ENCODE measurements around the gene SCEL. TPM values are rescaled to one million over a fixed set of nuclear protein-coding genes. Genes with fewer than 3 reads are reported as not detected.
A peak's percentile ranks its signal among the peaks of the same experiment; 100 is the strongest.

SCEL gene
- total RNA-seq, 2 donors from 2014 or later = not detected

DNA sequence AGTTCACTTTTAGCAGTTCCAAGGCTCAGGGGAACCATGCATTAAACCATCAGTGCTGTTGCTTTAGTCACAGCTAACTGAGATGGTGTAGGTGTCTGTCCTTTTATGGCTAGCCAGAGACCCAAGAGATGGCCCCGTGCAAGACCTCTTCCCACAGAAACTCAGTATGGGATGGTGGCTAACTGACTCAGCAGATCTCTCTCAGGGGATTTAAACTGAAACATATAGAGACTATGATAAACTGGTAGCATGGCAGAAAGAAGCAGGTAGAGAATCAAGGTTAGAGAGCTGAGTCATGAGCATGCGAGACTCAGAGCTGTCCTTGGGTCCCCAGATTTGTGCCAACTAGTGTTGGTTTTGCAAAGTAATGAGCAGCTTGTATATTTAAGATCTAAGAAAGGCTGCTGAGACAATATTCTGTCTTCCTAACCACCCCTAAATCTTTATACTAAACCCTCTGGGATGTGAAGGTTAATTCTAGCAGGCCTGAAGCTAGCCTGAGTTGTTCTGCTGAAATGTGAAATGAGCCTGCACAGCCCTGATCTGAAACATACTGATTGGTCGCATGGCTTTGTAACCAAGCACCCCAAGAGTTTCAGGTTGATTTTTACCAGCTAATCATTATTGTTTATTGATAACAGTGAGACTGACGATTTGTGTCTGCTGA is 6.5 kb upstream of the SCEL start:
- peaks cover 2% of the 10 kb centered on the region for H3K27me3 Mint-ChIP-seq (ENCODE audit: low read depth)
- no peak overlapping the region for H3K4me3 Mint-ChIP-seq
- H3K9me3 Mint-ChIP-seq = no peaks in the 10 kb centered on the region
- ATAC-seq (replicated peaks in 1 of 2) (peak; percentile 79 to 86), DNase-seq (peak in 1 of 2 donors; percentile 11)
- no peak overlapping the region for H3K27ac Mint-ChIP-seq
- H3K4me1 Mint-ChIP-seq (ENCODE audit: low read depth) = peaks cover 18% of the 10 kb centered on the region
- H3K36me3 Mint-ChIP-seq (ENCODE audit: insufficient read depth in 2 of 2) = no peaks in the 10 kb centered on the region

DNA sequence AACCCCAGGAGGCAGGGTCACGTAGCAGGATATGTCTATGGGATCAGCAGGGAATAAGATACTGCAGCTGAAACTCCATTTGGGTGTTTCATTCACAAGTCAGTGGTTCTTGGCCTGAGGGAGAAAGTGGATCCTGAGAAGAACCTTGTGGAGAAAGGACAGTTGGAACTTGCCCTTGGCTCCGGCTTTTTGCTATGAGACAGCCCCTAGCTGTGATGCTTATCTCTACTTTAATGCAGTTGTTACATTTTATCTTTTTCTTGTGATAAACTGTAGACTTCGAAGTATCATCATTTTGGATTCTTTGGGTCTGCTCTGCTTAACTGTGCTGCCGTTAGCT is 6.0 kb upstream of the SCEL start:
- H3K4me1 Mint-ChIP-seq (ENCODE audit: low read depth) = peaks cover 13% of the 10 kb centered on the region
- no peak overlapping the region for H3K27ac Mint-ChIP-seq

DNA sequence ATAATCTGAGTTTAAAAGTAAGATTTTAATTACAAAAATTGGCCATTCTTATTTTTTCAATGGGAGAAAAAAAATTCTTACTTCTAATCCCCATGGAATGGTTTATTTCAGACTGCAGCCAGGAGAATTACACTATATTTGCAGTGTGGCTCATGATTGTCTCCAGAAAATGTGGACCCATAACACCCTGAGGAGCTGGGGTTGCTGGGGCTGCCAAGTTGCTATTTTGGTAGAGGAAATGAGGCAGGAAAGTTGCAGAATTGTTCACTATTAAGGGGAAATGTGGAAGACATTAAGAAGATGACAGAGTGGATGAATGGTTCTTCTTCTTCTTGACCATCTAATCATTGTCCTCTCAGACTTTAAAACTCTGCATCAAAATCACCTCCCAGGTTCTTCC is 4.6 kb upstream of the SCEL start:
- no peaks in the 10 kb centered on the region for H3K9me3 Mint-ChIP-seq
- H3K27ac Mint-ChIP-seq = no peak overlapping the region
- H3K36me3 Mint-ChIP-seq (ENCODE audit: insufficient read depth in 2 of 2) = no peaks in the 10 kb centered on the region
- peaks cover 7% of the 10 kb centered on the region for H3K27me3 Mint-ChIP-seq (ENCODE audit: low read depth)
- peaks cover 6% of the 10 kb centered on the region for H3K4me1 Mint-ChIP-seq (ENCODE audit: low read depth)
- ATAC-seq (replicated peaks in 1 of 2) (no peak), DNase-seq (no peak)
- no peak overlapping the region for H3K4me3 Mint-ChIP-seq

More for the DNA sequence above, 6.0 kb upstream of the SCEL start:
- ATAC-seq (replicated peaks in 1 of 2) = no peak
- H3K4me3 Mint-ChIP-seq = no peak overlapping the region
- H3K9me3 Mint-ChIP-seq = no peaks in the 10 kb centered on the region
- DNase-seq = no peak
- H3K27me3 Mint-ChIP-seq (ENCODE audit: low read depth) = peaks cover 7% of the 10 kb centered on the region
- H3K36me3 Mint-ChIP-seq (ENCODE audit: insufficient read depth in 2 of 2) = no peaks in the 10 kb centered on the region

DNA sequence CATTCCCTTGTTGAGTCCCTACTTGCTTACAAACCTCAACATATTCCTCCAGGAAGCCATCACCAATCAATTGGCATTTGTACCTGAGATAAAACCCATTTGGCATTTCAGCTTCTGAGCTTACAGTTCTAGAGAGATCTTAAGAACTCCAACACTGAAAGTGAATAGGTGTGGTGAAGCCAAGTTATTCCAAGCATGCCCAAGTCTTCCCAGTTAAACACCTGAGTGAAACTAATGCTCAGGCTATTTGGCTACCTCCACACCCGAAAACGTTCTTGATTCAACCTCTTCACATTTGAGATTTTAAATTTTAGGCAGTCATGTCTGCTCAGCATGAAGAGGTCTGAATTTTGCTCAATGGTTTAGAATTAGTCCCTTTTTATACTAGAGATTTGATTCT is 2.5 kb upstream of the SCEL start:
- H3K36me3 Mint-ChIP-seq (ENCODE audit: insufficient read depth in 2 of 2) = no peaks in the 10 kb centered on the region
- H3K27me3 Mint-ChIP-seq (ENCODE audit: low read depth) = peaks cover 7% of the 10 kb centered on the region
- DNase-seq = no peak
- H3K4me3 Mint-ChIP-seq = no peak overlapping the region
- no peak overlapping the region for H3K27ac Mint-ChIP-seq
- peaks cover 6% of the 10 kb centered on the region for H3K4me1 Mint-ChIP-seq (ENCODE audit: low read depth)
- H3K9me3 Mint-ChIP-seq = no peaks in the 10 kb centered on the region
- ATAC-seq (replicated peaks in 1 of 2) = no peak

DNA sequence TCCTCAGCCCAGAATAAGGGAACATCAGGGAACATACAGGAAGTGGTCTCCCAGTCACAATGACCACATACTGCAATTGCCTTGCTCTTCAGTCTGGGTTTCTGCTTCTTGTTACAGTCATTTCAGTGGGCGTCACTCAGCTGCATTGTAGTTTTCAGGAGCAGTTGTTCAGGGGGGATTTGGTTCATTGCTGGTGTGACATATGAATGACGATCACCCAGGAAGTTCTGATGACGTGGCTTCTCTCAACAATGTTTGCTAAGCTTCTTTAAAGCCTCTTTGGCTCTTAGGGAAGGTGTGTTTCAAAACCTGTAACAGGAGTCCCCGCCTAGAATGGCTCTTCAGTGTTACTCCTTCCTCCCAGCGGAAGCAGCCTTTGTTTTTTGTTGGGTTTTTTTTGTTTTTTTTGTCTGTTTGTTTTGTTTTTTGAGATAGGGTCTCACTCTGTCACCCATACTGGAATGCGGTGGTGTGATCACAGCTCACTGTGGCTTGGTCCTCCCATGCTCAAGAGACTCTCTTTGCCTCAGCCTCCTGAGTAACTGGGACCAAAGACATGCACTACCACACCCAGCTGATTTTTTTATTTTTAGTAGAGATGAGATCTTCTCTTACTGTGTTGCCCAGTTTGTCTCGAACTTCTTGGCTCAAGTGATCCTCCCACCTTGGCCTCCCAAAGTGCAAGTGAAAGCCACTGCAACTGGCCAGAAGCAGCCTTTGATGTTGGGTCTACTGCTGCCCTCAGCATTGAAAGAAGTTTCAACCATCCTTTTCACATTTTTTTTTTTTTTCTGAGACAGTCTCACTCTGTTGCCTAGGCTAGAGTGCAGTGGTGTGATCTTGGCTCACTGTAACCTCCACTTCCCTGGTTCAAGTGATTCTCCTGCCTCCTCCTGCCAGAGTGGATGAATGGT is 1.4 kb upstream of the SCEL start:
- H3K27me3 Mint-ChIP-seq (ENCODE audit: low read depth) = peaks cover 7% of the 10 kb centered on the region
- ATAC-seq (replicated peaks in 1 of 2) (peak in 1 of 2 donors; percentile 45), DNase-seq (no peak)
- no peak overlapping the region for H3K4me3 Mint-ChIP-seq
- H3K36me3 Mint-ChIP-seq (ENCODE audit: insufficient read depth in 2 of 2) = no peaks in the 10 kb centered on the region
- H3K9me3 Mint-ChIP-seq = no peaks in the 10 kb centered on the region
- no peak overlapping the region for H3K27ac Mint-ChIP-seq
- H3K4me1 Mint-ChIP-seq (ENCODE audit: low read depth) = peaks cover under 1% of the 10 kb centered on the region

DNA sequence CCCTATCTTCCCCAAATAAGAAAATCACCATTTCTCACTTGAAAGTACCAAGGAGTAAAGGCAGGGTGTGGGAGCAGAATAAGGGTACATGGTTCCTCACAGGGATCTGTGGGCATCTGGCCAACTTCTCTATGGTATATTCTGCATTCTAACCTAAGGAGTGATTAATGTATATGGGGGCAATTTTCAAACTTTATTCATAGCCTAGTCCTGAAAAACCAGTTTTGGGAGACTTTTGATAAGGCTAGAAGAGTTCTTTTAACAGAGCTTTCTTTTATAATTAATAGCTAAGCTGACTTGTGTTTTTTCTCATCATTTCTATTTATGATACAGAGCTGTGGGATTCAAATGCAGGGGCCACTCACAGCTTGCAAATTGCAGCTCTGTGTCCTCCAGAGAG is 852 bp downstream of the SCEL start:
- ATAC-seq (replicated peaks in 1 of 2) = no peak
- H3K9me3 Mint-ChIP-seq = no peaks in the 10 kb centered on the region
- H3K36me3 Mint-ChIP-seq (ENCODE audit: insufficient read depth in 2 of 2) = no peaks in the 10 kb centered on the region
- DNase-seq = no peak
- H3K27ac Mint-ChIP-seq = no peak overlapping the region
- H3K4me3 Mint-ChIP-seq = no peak overlapping the region
- H3K27me3 Mint-ChIP-seq (ENCODE audit: low read depth) = peaks cover 13% of the 10 kb centered on the region
- H3K4me1 Mint-ChIP-seq (ENCODE audit: low read depth) = no peaks in the 10 kb centered on the region

DNA sequence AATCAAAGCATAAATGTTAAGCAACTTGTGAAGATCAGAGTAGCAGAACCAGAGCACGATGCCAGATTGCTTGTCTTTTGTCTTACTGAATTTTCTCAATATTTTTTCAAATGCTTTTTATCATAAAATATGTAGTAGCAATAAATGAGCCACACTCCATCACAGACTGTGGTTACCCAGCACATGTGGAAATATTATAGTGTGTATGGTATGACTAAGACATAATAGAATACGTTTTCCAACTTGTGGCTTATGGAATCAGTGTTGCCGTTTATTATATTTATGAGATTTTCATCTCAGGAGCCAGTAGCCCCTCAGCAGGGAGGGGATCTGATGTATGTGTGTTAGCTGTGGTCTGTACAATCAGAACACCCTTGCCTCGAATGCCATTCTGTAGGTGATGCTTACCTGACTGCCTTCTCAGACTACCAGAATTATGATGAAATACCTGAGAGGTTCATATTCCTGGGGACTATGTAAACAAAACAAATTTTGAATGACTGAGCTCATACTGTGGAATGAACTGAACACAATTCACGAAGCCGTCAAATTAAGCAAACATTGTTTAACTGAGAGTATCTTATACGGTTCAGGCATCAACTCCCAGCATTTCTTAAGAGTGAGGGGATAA is 1.9 kb downstream of the SCEL start:
- ATAC-seq (replicated peaks in 1 of 2) = no peak
- no peak for DNase-seq
- Mint-ChIP-seq H3K36me3 (ENCODE audit: insufficient read depth in 2 of 2) (no peaks in the 10 kb centered on the region), H3K9me3 (no peaks in the 10 kb centered on the region), H3K4me1 (ENCODE audit: low read depth) (no peaks in the 10 kb centered on the region), H3K27ac (no peak overlapping the region), H3K27me3 (ENCODE audit: low read depth) (peaks cover 13% of the 10 kb centered on the region), H3K4me3 (no peak overlapping the region)

DNA sequence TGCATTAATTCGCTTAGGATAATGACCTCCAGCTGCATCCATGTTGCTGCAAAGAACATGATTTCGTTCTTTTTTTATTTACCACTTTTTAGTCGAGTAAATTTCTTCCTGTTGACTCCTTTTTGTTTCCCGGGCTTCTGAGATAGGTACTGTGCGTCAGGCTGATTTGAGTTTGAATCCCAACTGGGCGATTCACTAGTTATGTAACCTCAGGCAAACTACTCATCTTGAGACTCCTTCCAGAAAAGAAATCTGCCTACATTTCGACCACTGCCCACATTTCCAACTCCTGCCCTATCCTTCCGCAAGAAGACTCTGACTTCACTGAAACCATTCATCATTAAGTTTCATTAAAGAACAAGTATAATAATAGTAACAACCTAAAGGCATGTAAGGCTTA is 8.2 kb downstream of the SCEL start:
- ATAC-seq (replicated peaks in 1 of 2) (no peak), DNase-seq (no peak)
- Mint-ChIP-seq H3K9me3 (no peaks in the 10 kb centered on the region), H3K27ac (no peak overlapping the region), H3K4me3 (no peak overlapping the region), H3K36me3 (ENCODE audit: insufficient read depth in 2 of 2) (no peaks in the 10 kb centered on the region), H3K4me1 (ENCODE audit: low read depth) (no peaks in the 10 kb centered on the region), H3K27me3 (ENCODE audit: low read depth) (peaks cover 19% of the 10 kb centered on the region)

DNA sequence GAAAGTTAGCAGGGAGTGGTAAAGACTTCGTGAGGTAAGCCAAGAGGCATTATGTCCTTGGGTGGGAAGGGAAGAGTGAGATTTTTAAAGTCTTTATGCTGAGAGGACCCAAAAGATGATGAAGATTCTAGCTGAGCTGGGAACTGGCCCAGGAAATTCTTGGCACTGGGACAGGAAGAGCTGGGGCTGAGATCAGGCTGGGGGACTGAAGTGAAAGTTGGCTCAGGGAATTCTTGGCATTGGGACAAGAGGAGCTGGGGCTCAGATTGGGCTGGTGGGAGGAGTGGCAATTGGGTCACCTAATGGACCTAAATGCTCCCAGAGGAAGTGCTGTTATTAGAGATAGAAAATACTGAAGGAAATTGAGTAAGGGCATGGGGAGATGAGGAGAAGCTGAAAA is 8.8 kb downstream of the SCEL start:
- Mint-ChIP-seq H3K27ac (no peak overlapping the region), H3K9me3 (no peaks in the 10 kb centered on the region), H3K4me3 (no peak overlapping the region), H3K4me1 (ENCODE audit: low read depth) (no peaks in the 10 kb centered on the region), H3K27me3 (ENCODE audit: low read depth) (peaks cover 19% of the 10 kb centered on the region), H3K36me3 (ENCODE audit: insufficient read depth in 2 of 2) (no peaks in the 10 kb centered on the region)
- ATAC-seq (replicated peaks in 1 of 2) (no peak), DNase-seq (no peak)

DNA sequence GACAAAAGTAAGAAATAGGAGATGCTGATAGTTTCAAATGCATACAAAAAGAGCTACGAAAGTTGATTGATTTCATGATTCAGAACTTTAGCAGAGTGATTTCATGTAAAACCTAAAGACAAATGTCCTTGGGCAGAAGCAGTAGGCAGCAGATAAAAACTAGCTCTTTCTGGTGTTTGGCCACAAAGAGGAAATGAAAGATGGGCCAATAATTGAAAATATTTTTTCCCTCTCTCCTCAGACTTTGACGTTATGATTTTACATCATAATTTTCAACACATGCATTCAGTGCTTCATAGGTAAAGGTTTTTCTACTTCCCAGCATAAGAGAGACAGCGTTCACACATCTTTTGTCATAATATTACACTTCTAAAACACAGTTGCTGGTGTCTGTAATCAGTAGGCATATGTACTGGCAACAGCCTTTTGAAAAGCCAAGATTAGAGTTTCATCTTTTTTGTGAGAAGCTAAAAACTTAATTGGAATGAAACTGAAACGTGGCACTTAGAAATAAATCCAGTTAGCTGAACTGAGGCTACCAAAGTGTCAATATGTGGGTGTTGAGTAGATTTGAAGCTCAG is 9.3 kb downstream of the SCEL start:
- no peaks in the 10 kb centered on the region for H3K36me3 Mint-ChIP-seq (ENCODE audit: insufficient read depth in 2 of 2)
- H3K27me3 Mint-ChIP-seq (ENCODE audit: low read depth) = peaks cover 19% of the 10 kb centered on the region
- H3K4me3 Mint-ChIP-seq = no peak overlapping the region
- no peaks in the 10 kb centered on the region for H3K9me3 Mint-ChIP-seq
- H3K27ac Mint-ChIP-seq = no peak overlapping the region
- H3K4me1 Mint-ChIP-seq (ENCODE audit: low read depth) = no peaks in the 10 kb centered on the region
- ATAC-seq (replicated peaks in 1 of 2) (no peak), DNase-seq (no peak)

DNA sequence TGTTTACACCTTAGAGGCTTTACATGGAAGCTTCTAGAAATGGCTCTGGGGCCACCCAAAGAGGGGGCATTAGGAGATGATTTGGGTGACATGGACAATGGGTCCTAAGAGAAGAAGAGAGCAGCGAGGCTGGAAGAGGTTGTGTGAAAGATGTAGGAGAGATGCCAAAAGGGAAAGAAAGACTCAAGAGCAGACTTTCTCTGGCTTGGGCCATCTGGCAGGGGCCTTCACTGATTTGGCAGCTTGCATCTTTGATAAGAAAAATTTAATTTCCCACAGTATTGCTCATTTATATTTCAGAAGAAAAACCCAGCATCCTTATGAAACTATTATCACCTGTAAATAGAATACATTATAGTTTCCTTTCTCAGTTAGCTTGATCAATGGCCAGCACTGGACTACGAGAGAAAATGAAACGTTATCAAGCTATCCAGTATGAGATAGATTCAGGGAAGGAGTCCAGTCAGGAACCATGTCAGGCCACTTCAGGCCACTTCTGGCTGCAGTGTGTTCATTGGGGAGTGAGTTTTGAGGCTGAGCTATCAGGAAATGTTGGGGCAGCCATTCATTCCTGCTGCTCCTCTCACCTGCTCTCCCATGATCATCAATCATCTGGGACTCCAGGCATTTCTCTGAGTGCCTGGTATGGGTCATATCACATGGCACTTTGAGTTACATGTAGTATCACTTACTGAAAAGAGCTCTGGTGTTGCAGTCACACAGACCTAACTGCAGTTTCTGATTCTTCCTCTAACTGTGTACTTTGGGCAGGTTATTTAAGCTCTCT is 10.3 kb downstream of the SCEL start:
- DNase-seq (no peak), ATAC-seq (replicated peaks in 1 of 2) (no peak)
- H3K4me3 Mint-ChIP-seq = no peak overlapping the region
- H3K27me3 Mint-ChIP-seq (ENCODE audit: low read depth) = peaks cover 13% of the 10 kb centered on the region
- no peaks in the 10 kb centered on the region for H3K36me3 Mint-ChIP-seq (ENCODE audit: insufficient read depth in 2 of 2)
- H3K27ac Mint-ChIP-seq = no peak overlapping the region
- no peaks in the 10 kb centered on the region for H3K4me1 Mint-ChIP-seq (ENCODE audit: low read depth)
- H3K9me3 Mint-ChIP-seq = no peaks in the 10 kb centered on the region

DNA sequence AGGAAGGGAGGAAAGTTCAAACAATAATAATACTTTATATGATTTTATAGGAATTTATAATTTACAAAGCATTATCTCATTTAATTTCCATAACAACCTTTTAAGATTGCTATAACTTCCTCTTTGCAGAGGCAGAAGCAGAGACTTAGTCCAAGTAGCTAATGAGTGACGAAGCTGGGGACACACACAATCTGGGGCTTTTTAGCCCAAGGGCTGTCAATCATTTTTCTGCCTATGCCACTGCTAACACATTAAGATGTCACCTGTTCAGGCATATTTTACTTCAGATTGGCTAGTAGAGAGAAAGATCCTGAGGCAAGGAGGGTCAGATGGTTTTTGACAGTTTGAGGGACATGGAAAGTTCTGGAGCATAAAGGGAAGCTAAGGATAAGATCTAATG is 12.6 kb downstream of the SCEL start:
- ATAC-seq (replicated peaks in 1 of 2) = no peak
- H3K27ac Mint-ChIP-seq = no peak overlapping the region

More for the DNA sequence above, 12.6 kb downstream of the SCEL start:
- Mint-ChIP-seq H3K9me3 (no peaks in the 10 kb centered on the region), H3K27me3 (ENCODE audit: low read depth) (peaks cover 13% of the 10 kb centered on the region), H3K36me3 (ENCODE audit: insufficient read depth in 2 of 2) (no peaks in the 10 kb centered on the region), H3K4me3 (no peak overlapping the region), H3K4me1 (ENCODE audit: low read depth) (no peaks in the 10 kb centered on the region)
- no peak for DNase-seq

Measured in activated T-cell treated with anti-CD3 and anti-CD28 coated beads, Interleukin-2, amount 50 U/mL, for 72 hours (primary cell).